Measurements from ENCODE around the gene TELO2. TPM values are rescaled to one million over a fixed set of nuclear protein-coding genes. Genes with fewer than 3 reads are reported as not detected.

Gene TELO2
- polyA plus RNA-seq, 3 donors = 7.3 to 58.1 (median 11.4) TPM

DNA sequence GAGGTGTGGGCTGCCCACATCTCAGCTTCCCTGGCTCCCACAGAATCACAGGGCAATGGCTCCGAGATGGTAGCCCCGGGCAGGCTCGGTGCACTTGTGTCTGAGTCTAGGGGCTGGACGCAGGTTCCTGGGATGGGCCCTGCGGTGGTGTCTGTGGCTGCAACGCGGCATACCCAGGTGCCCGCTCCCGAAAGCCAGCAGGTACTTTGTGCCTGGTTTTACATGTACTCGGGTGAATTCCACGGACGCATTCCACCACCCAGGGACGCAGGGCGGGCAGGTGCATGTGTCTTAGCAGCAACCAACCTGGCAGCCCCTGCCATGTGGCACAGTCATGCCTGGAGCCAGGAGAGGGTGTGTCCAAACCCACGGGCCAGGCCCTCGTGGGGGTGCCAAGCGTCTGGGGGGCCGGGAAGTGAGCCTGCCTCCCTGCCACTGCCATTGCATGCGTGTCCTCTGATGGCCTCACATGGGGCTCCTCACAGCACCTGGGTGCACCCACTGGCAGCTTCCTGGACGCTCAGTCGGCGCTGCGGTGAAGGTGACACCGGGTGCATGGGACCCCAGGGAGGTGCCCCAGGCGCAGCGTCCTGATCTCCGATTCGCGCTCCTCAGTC lies 35.9 kb downstream of the TELO2 start:
- no peak overlapping the region for H3K27ac ChIP-seq (ENCODE audit: low read depth in 1 of 2, low read length in 2 of 2)
- no peak overlapping the region for H3K27ac Mint-ChIP-seq
- TF ChIP-seq, protein P1, sequence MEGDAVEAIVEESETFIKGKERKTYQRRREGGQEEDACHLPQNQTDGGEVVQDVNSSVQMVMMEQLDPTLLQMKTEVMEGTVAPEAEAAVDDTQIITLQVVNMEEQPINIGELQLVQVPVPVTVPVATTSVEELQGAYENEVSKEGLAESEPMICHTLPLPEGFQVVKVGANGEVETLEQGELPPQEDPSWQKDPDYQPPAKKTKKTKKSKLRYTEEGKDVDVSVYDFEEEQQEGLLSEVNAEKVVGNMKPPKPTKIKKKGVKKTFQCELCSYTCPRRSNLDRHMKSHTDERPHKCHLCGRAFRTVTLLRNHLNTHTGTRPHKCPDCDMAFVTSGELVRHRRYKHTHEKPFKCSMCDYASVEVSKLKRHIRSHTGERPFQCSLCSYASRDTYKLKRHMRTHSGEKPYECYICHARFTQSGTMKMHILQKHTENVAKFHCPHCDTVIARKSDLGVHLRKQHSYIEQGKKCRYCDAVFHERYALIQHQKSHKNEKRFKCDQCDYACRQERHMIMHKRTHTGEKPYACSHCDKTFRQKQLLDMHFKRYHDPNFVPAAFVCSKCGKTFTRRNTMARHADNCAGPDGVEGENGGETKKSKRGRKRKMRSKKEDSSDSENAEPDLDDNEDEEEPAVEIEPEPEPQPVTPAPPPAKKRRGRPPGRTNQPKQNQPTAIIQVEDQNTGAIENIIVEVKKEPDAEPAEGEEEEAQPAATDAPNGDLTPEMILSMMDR (IDR thresholded peaks at IDR 0.05) = no peak
- no peaks in the 10 kb centered on the region for H3K79me2 ChIP-seq (ENCODE audit: insufficient read depth, low read length)
- no peak for DNase-seq
- no peaks in the 10 kb centered on the region for H4K20me1 ChIP-seq (ENCODE audit: insufficient read depth, low read length)
- H3K27me3 ChIP-seq (ENCODE audit: control insufficient read depth in 2 of 2, insufficient read depth in 2 of 2, low read length in 2 of 2) = peaks cover 0 to 21% of the 10 kb centered on the region in 2 donors
- H3K4me2 ChIP-seq (replicated peaks; ENCODE audit: extremely low read depth, low read length, poor library complexity, severe bottlenecking) = no peak overlapping the region
- no peak overlapping the region for H3K4me3 ChIP-seq (replicated peaks in 1 of 3; ENCODE audit: low read depth in 2 of 3, low read length in 3 of 3)
- no peak overlapping the region for H2AFZ ChIP-seq (ENCODE audit: insufficient read depth, low read depth, low read length, poor library complexity, severe bottlenecking)
- WGBS (ENCODE audit: insufficient coverage) = 92% methylated on average over 28 of the region's 29 CpGs
- intact Hi-C loops (cut with micrococcal nuclease) = no loop called here
- peaks cover 9% of the 10 kb centered on the region for H3K4me1 Mint-ChIP-seq
- H3K9me3 ChIP-seq (replicated peaks in 1 of 2; ENCODE audit: control insufficient read depth in 1 of 2, insufficient read depth in 1 of 2, low read length in 2 of 2) = no peaks in the 10 kb centered on the region
- peaks cover 0 to 3% (median 0%) of the 10 kb centered on the region in 7 donors for H3K9me3 Mint-ChIP-seq
- H3K4me3 Mint-ChIP-seq = no peak overlapping the region
- no peaks in the 10 kb centered on the region for H3K36me3 ChIP-seq (replicated peaks in 1 of 2; ENCODE audit: control insufficient read depth in 1 of 2, insufficient read depth in 2 of 2, low read length in 2 of 2)
- no peaks in the 10 kb centered on the region for H3K36me3 Mint-ChIP-seq
- no peak overlapping the region for H3K9ac ChIP-seq (ENCODE audit: insufficient read depth, low read length, poor library complexity, severe bottlenecking)
- peaks cover 21 to 22% (median 22%) of the 10 kb centered on the region in 3 donors for H3K27me3 Mint-ChIP-seq (ENCODE audit: low read depth in 3 of 3)
- peaks cover 8 to 11% of the 10 kb centered on the region in 2 donors for H3K4me1 ChIP-seq (ENCODE audit: control insufficient read depth in 1 of 2, insufficient read depth in 2 of 2, low read length in 2 of 2)

DNA sequence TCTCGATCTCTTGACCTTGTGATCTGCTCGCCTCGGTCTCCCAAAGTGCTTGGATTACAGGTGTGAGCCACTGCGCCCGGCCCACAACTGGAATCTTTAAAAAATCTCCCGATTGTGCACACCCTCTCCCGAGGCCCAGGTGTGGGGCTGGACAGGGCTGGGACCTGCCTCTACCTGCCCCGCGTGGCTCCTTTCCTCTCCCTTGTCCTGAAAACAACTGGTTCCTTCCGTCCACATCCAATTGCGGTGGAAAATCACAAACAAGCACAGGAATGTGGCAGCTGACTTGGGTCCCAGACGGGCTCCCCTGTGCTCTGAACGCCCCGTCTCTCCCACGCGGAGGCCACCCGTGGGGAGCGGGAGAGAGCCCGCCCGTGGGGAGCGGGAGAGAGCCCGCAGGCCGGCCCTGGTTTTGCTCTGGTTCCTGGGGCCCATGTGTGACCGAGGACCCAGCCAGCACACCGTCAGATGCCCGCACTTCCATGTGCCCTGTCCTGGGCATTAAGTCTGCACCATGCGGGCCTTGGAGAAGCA lies 37.3 kb downstream of the TELO2 start:
- H3K9me3 Mint-ChIP-seq = peaks cover 0 to 10% (median 0%) of the 10 kb centered on the region in 7 donors
- H3K36me3 ChIP-seq (replicated peaks in 1 of 2; ENCODE audit: control insufficient read depth in 1 of 2, insufficient read depth in 2 of 2, low read length in 2 of 2) = no peaks in the 10 kb centered on the region
- H3K4me1 Mint-ChIP-seq = peaks cover 12% of the 10 kb centered on the region
- H3K79me2 ChIP-seq (ENCODE audit: insufficient read depth, low read length) = no peaks in the 10 kb centered on the region
- 98% methylated on average over 26 of the region's 27 CpGs for WGBS (ENCODE audit: insufficient coverage)
- peaks cover 0 to 1% of the 10 kb centered on the region in 2 donors for H3K36me3 Mint-ChIP-seq
- no peak overlapping the region for H3K4me2 ChIP-seq (replicated peaks; ENCODE audit: extremely low read depth, low read length, poor library complexity, severe bottlenecking)
- H3K27me3 ChIP-seq (ENCODE audit: control insufficient read depth in 2 of 2, insufficient read depth in 2 of 2, low read length in 2 of 2) = peaks cover 0 to 35% of the 10 kb centered on the region in 2 donors
- H3K9me3 ChIP-seq (replicated peaks in 1 of 2; ENCODE audit: control insufficient read depth in 1 of 2, insufficient read depth in 1 of 2, low read length in 2 of 2) = no peaks in the 10 kb centered on the region
- no peak overlapping the region for H2AFZ ChIP-seq (ENCODE audit: insufficient read depth, low read depth, low read length, poor library complexity, severe bottlenecking)
- DNase-seq = no peak
- intact Hi-C loops (cut with micrococcal nuclease) = no loop called here
- H4K20me1 ChIP-seq (ENCODE audit: insufficient read depth, low read length) = no peaks in the 10 kb centered on the region
- no peak overlapping the region for H3K4me3 ChIP-seq (replicated peaks in 1 of 3; ENCODE audit: low read depth in 2 of 3, low read length in 3 of 3)
- H3K9ac ChIP-seq (ENCODE audit: insufficient read depth, low read length, poor library complexity, severe bottlenecking) = no peak overlapping the region
- H3K4me1 ChIP-seq (ENCODE audit: control insufficient read depth in 1 of 2, insufficient read depth in 2 of 2, low read length in 2 of 2) = peaks cover 15 to 16% of the 10 kb centered on the region in 2 donors
- H3K27ac Mint-ChIP-seq = no peak overlapping the region
- TF ChIP-seq, protein P1 (IDR thresholded peaks at IDR 0.05) = no peak
- H3K27ac ChIP-seq (ENCODE audit: low read depth in 1 of 2, low read length in 2 of 2) = no peak overlapping the region
- peaks cover 33 to 35% (median 34%) of the 10 kb centered on the region in 3 donors for H3K27me3 Mint-ChIP-seq (ENCODE audit: low read depth in 3 of 3)
- H3K4me3 Mint-ChIP-seq = no peak overlapping the region

All from CD14-positive monocyte (primary cell).